Mesodermal cell (in vitro differentiated cells): ENCODE measurements around the gene STK31.

ENCODE experiments used
- H3K27ac ChIP-seq: 2 replicates; pipeline ENCODE4 v1.7.0; 2013; ENCODE audit warnings: mild to moderate bottlenecking, low read depth, low read length, moderate library complexity; ENCODE audit not compliant: severe bottlenecking
- H3K36me3 ChIP-seq: 2 replicates; pipeline ENCODE4 v1.7.1; 2013; ENCODE audit warnings: mild to moderate bottlenecking, low read length, moderate library complexity; ENCODE audit not compliant: control insufficient read depth, insufficient read depth
- H3K4me1 ChIP-seq: one replicate; pipeline ENCODE4 v1.7.1; 2013; ENCODE audit warnings: mild to moderate bottlenecking, low read length; ENCODE audit not compliant: insufficient read depth, control insufficient read depth, poor library complexity, severe bottlenecking
- H3K4me3 ChIP-seq: 2 replicates; pipeline ENCODE4 v1.7.0; 2013; ENCODE audit warnings: low read length, control low read depth, mild to moderate bottlenecking; ENCODE audit not compliant: insufficient read depth, poor library complexity, severe bottlenecking; ENCODE audit errors: extremely low read depth
- H3K9me3 ChIP-seq: 2 replicates; pipeline ENCODE4 v1.7.1; 2013; ENCODE audit warnings: mild to moderate bottlenecking, low read length, moderate library complexity; ENCODE audit not compliant: control insufficient read depth
- WGBS, 2 experiments: methylation state at CpG; one replicate each; pipeline ENCODE4 v1.1.5; 2013; ENCODE audit warnings: missing lambda C conversion rate in 2 of 2; ENCODE audit not compliant: insufficient coverage in 2 of 2; 5-methylcytosine and 5-hydroxymethylcytosine counted together

Gene STK31

DNA sequence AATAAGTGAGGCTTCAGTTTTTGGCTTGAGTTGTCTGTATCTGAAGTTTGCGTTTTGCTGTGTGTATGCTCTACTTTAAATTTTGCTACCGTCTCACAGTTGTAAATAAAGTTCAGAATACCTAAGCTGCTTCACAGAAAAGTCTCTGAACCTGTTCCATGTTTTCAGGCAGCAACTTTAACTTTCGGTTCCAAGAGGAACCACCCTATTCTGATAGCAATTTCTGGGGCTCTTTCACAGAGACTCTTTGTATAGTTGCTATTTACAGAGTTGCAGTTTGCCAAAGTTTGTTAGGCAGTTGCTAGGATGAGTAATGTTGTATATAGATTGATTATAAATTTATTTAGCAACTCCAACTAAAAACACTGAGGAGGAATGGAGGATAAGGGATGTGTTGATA is 24.3 kb upstream of the STK31 start:
- no peak overlapping the region for H3K27ac ChIP-seq
- H3K9me3 ChIP-seq = no peaks in the 10 kb centered on the region
- no peak overlapping the region for H3K4me3 ChIP-seq
- H3K36me3 ChIP-seq = no peaks in the 10 kb centered on the region
- H3K4me1 ChIP-seq = peaks cover 3% of the 10 kb centered on the region
- WGBS, 2 experiments = 80 to 88% methylated on average over 1 to 3 of the region's 3 CpGs

GRCh38 chr7:23687011-23687410 is 23.0 kb upstream of the STK31 start:
- no peaks in the 10 kb centered on the region for H3K36me3 ChIP-seq
- H3K9me3 ChIP-seq = no peaks in the 10 kb centered on the region
- H3K4me1 ChIP-seq = peaks cover 3% of the 10 kb centered on the region
- no CpG with 5 or more reads among the region's 2 CpGs for WGBS, 2 experiments
- H3K4me3 ChIP-seq = no peak overlapping the region
- no peak overlapping the region for H3K27ac ChIP-seq

DNA sequence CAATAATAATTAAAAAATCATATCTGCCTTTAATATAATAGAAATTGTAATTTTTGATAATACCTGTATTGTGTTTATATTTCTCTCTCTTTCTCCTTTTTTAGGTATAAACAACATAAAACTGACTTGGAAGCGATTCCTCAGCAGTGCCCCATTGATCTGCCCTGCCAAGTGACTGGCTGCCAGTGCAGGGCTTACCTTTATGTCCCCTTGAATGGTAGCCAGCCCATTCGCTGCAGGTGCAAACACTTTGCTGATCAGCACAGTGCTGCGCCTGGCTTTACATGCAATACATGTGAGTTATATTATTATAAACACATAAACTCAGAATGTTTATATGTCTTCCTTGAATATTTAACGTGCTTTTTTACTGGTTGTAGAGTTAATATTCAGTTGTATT is 20.9 kb upstream of the STK31 start:
- peaks cover 3% of the 10 kb centered on the region for H3K4me1 ChIP-seq
- H3K4me3 ChIP-seq = no peak overlapping the region
- H3K36me3 ChIP-seq = no peaks in the 10 kb centered on the region
- H3K9me3 ChIP-seq = no peaks in the 10 kb centered on the region
- WGBS, 2 experiments = 60 to 100% methylated on average over 1 of the region's 4 CpGs
- H3K27ac ChIP-seq = no peak overlapping the region

DNA sequence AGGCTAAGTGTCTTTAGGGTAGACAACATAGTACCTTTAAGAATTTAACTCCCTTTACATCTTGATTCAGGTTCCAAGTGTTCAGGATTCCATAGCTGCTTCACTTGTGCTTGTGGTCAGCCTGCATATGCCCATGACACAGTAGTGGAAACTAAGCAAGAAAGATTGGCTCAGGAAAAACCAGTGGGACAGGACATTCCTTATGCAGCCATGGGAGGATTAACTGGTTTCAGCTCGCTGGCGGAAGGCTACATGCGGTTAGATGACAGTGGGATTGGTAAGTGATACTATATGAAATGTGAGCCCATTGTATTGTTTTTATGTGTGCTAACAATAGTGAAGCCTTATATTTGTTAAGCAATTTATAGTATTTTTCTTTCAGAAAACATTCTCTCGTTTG is 18.7 kb upstream of the STK31 start:
- WGBS, 2 experiments = 95% methylated on average over 3 of the region's 4 CpGs; no CpG with 5 or more reads in 1 of the 2 experiments
- Histone ChIP-seq H3K4me1 (no peaks in the 10 kb centered on the region), H3K9me3 (no peaks in the 10 kb centered on the region), H3K4me3 (no peak overlapping the region), H3K36me3 (no peaks in the 10 kb centered on the region), H3K27ac (no peak overlapping the region)

DNA sequence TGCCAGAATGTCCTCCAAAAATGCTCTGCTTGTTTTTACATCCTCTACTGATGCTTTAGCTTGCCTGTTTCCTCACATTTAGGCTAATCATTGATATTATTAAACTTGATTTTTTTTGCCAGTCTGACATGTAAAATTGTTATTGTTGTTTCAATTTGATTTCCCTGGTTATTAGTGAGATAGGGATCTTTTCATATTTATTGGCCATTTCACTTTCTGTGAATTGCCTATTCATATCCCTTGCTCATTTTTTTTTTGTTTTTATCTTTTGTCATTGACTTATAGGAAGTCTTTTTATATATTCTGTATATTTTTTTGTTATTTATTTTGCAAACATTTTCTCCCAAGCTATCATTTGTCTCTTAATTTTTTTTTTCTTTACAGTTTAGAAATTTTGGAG is 16.8 kb upstream of the STK31 start:
- no peaks in the 10 kb centered on the region for H3K36me3 ChIP-seq
- H3K4me3 ChIP-seq = no peak overlapping the region
- H3K9me3 ChIP-seq = no peaks in the 10 kb centered on the region
- H3K27ac ChIP-seq = no peak overlapping the region
- no peaks in the 10 kb centered on the region for H3K4me1 ChIP-seq

DNA sequence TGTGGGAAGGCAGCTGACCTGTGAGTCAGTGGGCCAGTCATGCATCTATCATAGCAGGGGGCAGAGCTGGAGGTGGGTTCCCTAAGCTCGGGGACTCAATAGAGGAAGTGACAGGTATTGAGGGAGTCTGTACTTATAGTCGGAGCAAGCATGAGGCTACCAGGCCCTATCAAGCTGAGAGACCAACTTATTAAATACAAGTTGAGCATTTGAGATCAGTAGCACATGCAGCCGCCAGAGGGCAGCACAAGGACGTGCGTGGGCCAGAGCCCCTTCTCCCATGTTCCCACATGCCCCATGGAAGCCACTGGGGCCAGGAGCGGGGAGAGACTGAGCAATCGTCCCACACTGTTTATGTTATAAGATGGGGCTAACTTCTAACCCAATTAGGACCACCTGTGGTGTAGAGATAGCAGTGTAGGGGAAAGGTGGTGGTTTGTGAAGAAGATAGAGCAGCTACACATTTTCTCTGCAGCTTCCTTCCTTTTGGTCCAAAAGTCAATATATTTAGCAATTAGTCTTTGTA is 13.0 kb upstream of the STK31 start:
- H3K36me3 ChIP-seq = no peaks in the 10 kb centered on the region
- H3K9me3 ChIP-seq = no peaks in the 10 kb centered on the region
- no peaks in the 10 kb centered on the region for H3K4me1 ChIP-seq
- WGBS, 2 experiments = 13 to 31% methylated on average over 3 to 5 of the region's 7 CpGs
- H3K27ac ChIP-seq = no peak overlapping the region
- no peak overlapping the region for H3K4me3 ChIP-seq

GRCh38 chr7:23698822-23699221 is 11.2 kb upstream of the STK31 start:
- Histone ChIP-seq H3K9me3 (no peaks in the 10 kb centered on the region), H3K27ac (no peak overlapping the region), H3K36me3 (no peaks in the 10 kb centered on the region), H3K4me1 (no peaks in the 10 kb centered on the region), H3K4me3 (no peak overlapping the region)
- 100% methylated on average over 1 of the region's 2 CpGs; no CpG with 5 or more reads in 1 of the 2 experiments for WGBS, 2 experiments

- H3K36me3 ChIP-seq = peaks cover 2% of the 10 kb centered on the region
- no peak overlapping the region for H3K4me3 ChIP-seq
- no peak overlapping the region for H3K27ac ChIP-seq
- H3K9me3 ChIP-seq = peaks cover under 1% of the 10 kb centered on the region
- WGBS, 2 experiments = 94% methylated on average over 2 to 3 of the region's 4 CpGs
- no peaks in the 10 kb centered on the region for H3K4me1 ChIP-seq
Measured at GRCh38 chr7:23700046-23700445, 10.0 kb upstream of the STK31 start.

- WGBS, 2 experiments = no CpG with 5 or more reads among the region's 7 CpGs
- H3K4me1 ChIP-seq = no peaks in the 10 kb centered on the region
- no peak overlapping the region for H3K4me3 ChIP-seq
- no peak overlapping the region for H3K27ac ChIP-seq
- H3K9me3 ChIP-seq = peaks cover 12% of the 10 kb centered on the region
- peaks cover 5% of the 10 kb centered on the region for H3K36me3 ChIP-seq
Measured at GRCh38 chr7:23709081-23709750, 803 bp upstream of the STK31 start.

- no peak overlapping the region for H3K27ac ChIP-seq
- H3K4me1 ChIP-seq = no peaks in the 10 kb centered on the region
- H3K4me3 ChIP-seq = no peak overlapping the region
- 17 to 27% methylated on average over 2 to 4 of the region's 8 CpGs for WGBS, 2 experiments
- H3K9me3 ChIP-seq = no peaks in the 10 kb centered on the region
- no peaks in the 10 kb centered on the region for H3K36me3 ChIP-seq
Measured at GRCh38 chr7:23712368-23713284, 2.6 kb downstream of the STK31 start.
